T-helper 2 cell treated with Interferon-gamma antibody and Interleukin-4, amounts not matched to agents 100 ng/mL and 5 ng/mL, for 36 hours (primary cell): Measurements from ENCODE around the gene ARMC12. TPM values are rescaled to one million over a fixed set of nuclear protein-coding genes. Genes with fewer than 3 reads are reported as not detected.

Experiments used
- intact Hi-C: fragments of 100-400 bp; cut with micrococcal nuclease; formaldehyde crosslinking; loops from one replicate; pipeline ENCODE4 v1.15.1; 2023
- total RNA-seq: library from RNA; stranded (reverse); gene quantifications from 2 replicates; pipeline ENCODE4 v1.2.3, GENCODE V29; 2022

Gene ARMC12
- total RNA-seq, 1 donor from 2014 or later, result 0.86 TPM

GRCh38 chr6:35774116-35774794, 37.4 kb downstream of the ARMC12 start:
- intact Hi-C loops, result no loop called here

- intact Hi-C loops, result no loop called here
Measured at GRCh38 chr6:35775031-35775430, 38.2 kb downstream of the ARMC12 start.

GRCh38 chr6:35776364-35777215, 39.8 kb downstream of the ARMC12 start, which contains the start of gene CLPSL2:
Gene CLPSL2, plus strand, starts transcription at chr6:35776598. Its CDS starts 21 bp downstream, at chr6:35776619.
- intact Hi-C loops, result no loop called here

- intact Hi-C loops, result no loop called here
Measured at GRCh38 chr6:35777356-35778102, 40.7 kb downstream of the ARMC12 start.

GRCh38 chr6:35778437-35778836, 41.6 kb downstream of the ARMC12 start:
- intact Hi-C loops, result no loop called here

- intact Hi-C loops, result no loop called here
Measured at GRCh38 chr6:35780719-35781118, 43.9 kb downstream of the ARMC12 start, which contains the start of gene CLPSL1. Gene CLPSL1, plus strand, starts transcription at chr6:35781019. Its CDS starts 92 bp downstream, at chr6:35781111.

GRCh38 chr6:35781290-35781689, 44.5 kb downstream of the ARMC12 start:
- intact Hi-C loops, result no loop called here

- intact Hi-C loops, result no loop called here
Measured at GRCh38 chr6:35782424-35782823, 45.6 kb downstream of the ARMC12 start.

- intact Hi-C loops, result no loop called here
Measured at GRCh38 chr6:35784200-35784599, 47.4 kb downstream of the ARMC12 start.

GRCh38 chr6:35786272-35786671, 49.4 kb downstream of the ARMC12 start:
- intact Hi-C loops, result no loop called here

GRCh38 chr6:35786810-35787209, 50.0 kb downstream of the ARMC12 start:
- intact Hi-C loops, result no loop called here

- intact Hi-C loops, result no loop called here
Measured at GRCh38 chr6:35787266-35788218, 50.7 kb downstream of the ARMC12 start.

- intact Hi-C loops, result no loop called here
Measured at GRCh38 chr6:35788423-35788982, 51.7 kb downstream of the ARMC12 start.

GRCh38 chr6:35790683-35791082, 53.9 kb downstream of the ARMC12 start:
- intact Hi-C loops, result no loop called here

GRCh38 chr6:35794536-35795452, 58.0 kb downstream of the ARMC12 start:
- intact Hi-C loops, result no loop called here

GRCh38 chr6:35795453-35796071, 58.7 kb downstream of the ARMC12 start:
- intact Hi-C loops, result no loop called here

- intact Hi-C loops, result no loop called here
Measured at GRCh38 chr6:35796236-35796635, 59.4 kb downstream of the ARMC12 start.

- intact Hi-C loops, result no loop called here
Measured at GRCh38 chr6:35797837-35798526, 61.1 kb downstream of the ARMC12 start.
